ENCODE data around the gene NR2F1. TPM values are rescaled to one million over a fixed set of nuclear protein-coding genes. Genes with fewer than 3 reads are reported as not detected.

Gene NR2F1
- total RNA-seq, 2 experiments from 2014 or later, result not detected

DNA sequence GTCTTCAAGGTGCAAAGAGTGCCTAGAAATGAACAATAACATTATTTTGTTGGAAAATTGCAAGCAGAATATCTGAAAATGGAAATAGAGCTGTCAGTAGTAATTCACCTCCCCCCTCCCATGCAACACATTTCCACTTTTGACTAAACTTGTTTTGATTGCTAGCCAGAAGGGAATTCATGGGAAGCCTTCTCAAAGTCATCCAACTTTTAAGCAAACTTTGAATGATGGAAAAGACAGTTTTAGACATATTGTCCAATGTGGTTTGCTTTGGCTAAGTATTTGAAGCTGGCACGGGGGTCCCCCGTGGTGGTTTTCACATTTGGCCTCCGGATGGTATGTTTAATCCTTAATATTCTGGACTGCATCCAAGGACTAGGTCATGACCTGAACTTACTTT, 7.5 kb downstream of the NR2F1 start:
- Mint-ChIP-seq H3K9me3 (no peaks in the 10 kb centered on the region), H3K27me3 (peaks cover 92% of the 10 kb centered on the region), H3K27ac (no peak overlapping the region), H3K36me3 (ENCODE audit: low read depth) (peaks cover 23% of the 10 kb centered on the region), H3K4me1 (peaks cover 20% of the 10 kb centered on the region), H3K4me3 (no peak overlapping the region)
- ChIA-PET POLR2A (interaction anchor here (1.2 kb wide), 1 partner anchor 16 kb away, joined by 3 read pairs; no protein-coding TSS in a partner anchor), CTCF (no interaction called here)
- no peak for DNase-seq

DNA sequence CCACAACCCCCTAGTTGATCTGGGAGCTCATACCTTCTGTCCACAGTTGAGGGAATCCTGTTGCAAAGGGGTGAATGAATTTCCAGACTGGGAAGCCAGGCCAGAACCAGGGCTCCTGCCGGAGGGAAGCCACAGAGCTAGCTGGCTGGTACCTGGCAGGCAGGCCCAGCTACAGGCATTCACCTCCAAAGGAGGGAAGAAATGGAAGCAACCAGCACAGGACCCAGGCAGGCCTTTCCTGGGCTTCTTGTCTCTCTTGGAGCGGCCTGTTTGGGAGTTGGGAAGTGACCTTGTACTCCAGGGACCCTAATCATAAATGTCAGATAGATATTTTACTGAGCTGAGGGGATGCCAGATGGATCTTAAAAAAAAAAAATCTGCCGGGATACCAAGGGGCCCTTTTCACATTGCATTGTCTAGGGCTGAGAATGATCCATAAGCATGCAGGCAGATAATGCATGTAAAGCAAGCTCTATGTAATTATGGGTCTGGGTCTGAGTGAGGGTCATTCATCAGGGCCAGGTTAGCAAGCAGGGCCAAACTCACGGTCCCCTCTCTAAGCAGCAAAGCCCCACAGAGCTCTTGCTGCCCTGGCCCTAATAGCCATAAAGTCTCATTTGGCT, 8.4 kb downstream of the NR2F1 start:
- CTCF ChIA-PET, result no interaction called here
- no peak overlapping the region for H3K27ac Mint-ChIP-seq
- POLR2A ChIA-PET, result interaction anchor here (0.6 kb wide), 1 partner anchor 21 kb away, joined by 3 read pairs; no protein-coding TSS in a partner anchor
- no peak overlapping the region for H3K4me3 Mint-ChIP-seq
- no peak for DNase-seq
- peaks cover 28% of the 10 kb centered on the region for H3K36me3 Mint-ChIP-seq (ENCODE audit: low read depth)
- H3K4me1 Mint-ChIP-seq, result peaks cover 17% of the 10 kb centered on the region
- H3K27me3 Mint-ChIP-seq, result peaks cover 93% of the 10 kb centered on the region
- H3K9me3 Mint-ChIP-seq, result peaks cover 3% of the 10 kb centered on the region

DNA sequence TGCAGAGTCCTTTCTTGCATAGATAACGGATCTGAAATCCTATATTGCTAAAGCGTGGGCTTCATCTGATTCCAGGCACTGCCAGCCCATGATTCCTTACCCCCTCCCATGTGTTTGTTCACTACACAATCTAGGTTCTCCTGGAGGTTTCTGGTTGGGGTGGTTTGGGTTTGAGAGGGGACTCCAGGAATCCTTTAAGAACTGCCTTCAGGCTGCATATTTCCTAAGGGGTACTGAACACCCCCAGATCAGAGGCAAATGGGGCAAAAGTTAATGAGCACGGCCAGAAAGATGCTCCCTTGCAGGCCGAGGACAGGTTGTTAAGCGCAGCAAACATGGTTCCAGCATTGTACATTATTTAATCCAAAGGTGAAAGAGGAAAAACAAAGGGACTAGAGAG, 9.9 kb downstream of the NR2F1 start:
- Mint-ChIP-seq H3K27ac (no peak overlapping the region), H3K4me1 (peaks cover 12% of the 10 kb centered on the region), H3K27me3 (peaks cover 89% of the 10 kb centered on the region), H3K36me3 (ENCODE audit: low read depth) (peaks cover 24% of the 10 kb centered on the region), H3K4me3 (no peak overlapping the region), H3K9me3 (peaks cover 3% of the 10 kb centered on the region)
- POLR2A ChIA-PET, result no interaction called here
- DNase-seq, result no peak
- CTCF ChIA-PET, result interaction anchor here (1.3 kb wide), 1 partner anchor 9 kb away, joined by 3 read pairs; no protein-coding TSS in a partner anchor

DNA sequence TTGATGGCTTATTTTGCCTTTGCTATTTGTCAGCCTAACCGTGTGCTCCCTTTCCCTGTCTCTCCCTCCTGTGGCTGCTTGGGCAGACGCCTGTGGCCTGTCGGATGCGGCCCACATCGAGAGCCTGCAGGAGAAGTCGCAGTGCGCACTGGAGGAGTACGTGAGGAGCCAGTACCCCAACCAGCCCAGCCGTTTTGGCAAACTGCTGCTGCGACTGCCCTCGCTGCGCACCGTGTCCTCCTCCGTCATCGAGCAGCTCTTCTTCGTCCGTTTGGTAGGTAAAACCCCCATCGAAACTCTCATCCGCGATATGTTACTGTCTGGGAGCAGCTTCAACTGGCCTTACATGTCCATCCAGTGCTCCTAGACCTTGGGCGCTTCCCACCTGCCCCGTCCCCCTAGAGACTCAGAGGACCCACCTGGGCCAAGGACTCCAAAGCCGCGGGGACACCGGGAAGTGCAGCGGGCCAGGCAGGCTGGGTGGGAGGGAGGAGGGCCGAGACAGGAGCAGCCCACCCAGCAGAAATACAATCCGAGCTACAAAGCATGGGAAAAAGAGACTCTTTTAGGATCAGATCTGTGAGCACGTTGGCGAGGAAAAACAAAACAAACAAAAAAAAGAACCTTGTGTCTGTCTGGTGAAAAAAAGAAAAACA, 10.6 kb downstream of the NR2F1 start:
- Mint-ChIP-seq H3K4me3 (no peak overlapping the region), H3K27ac (no peak overlapping the region), H3K9me3 (peaks cover 3% of the 10 kb centered on the region), H3K36me3 (ENCODE audit: low read depth) (peaks cover 21% of the 10 kb centered on the region), H3K27me3 (peaks cover 88% of the 10 kb centered on the region), H3K4me1 (peaks cover 9% of the 10 kb centered on the region)
- ChIA-PET POLR2A (no interaction called here), CTCF (no interaction called here)
- DNase-seq, result no peak

DNA sequence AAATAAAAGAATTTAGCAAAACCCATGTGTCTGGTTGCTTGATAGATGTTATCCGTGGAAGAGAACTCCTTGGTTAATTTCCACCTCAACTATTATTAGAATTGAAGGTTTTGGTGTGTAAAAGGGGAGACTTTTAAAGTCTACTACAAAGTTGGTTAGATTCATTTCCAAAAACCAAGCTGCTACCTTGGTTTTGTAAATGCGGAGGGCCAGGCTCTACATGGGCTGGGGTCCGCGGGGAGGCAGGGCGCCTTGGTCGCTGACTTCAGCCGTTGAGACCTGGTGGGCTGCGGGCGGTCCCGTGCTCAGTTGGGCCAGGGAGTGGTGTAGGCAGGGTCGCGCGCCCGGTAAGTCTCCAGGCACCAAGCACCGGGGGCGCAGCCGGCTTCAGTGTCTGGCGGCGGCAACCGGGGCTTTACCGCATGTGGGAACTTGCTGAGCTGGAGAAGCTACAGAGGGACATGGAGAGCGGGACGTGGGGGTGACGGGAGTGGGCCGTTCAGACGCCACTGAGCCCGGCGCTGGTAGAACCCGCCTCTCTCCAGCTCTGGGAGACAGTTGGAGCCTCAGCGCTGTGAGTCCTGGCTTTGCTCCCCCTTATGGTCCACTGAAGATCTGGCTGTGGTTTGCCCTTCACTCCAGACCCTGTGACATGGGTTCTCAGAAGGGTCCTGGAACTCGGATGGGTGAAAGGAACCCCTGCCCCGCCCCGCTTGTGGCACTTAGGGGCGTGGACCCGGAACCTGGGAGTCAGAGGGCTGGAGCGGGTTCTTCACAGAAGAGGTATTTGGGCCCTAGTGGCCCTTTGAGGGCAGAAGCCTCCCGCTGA, 11.8 kb downstream of the NR2F1 start:
- Mint-ChIP-seq H3K4me1 (peaks cover 5% of the 10 kb centered on the region), H3K4me3 (no peak overlapping the region), H3K27me3 (peaks cover 76% of the 10 kb centered on the region), H3K36me3 (ENCODE audit: low read depth) (peaks cover 17% of the 10 kb centered on the region), H3K9me3 (peaks cover 3% of the 10 kb centered on the region), H3K27ac (no peak overlapping the region)
- POLR2A ChIA-PET, result interaction anchor here (1.2 kb wide), 1 partner anchor 17 kb away, joined by 4 read pairs; no protein-coding TSS in a partner anchor
- DNase-seq, result no peak
- CTCF ChIA-PET, result interaction anchor here (1.0 to 1.3 kb wide), 2 partner anchors 8 to 13 kb away, joined by 4 to 7 read pairs; no protein-coding TSS in a partner anchor

DNA sequence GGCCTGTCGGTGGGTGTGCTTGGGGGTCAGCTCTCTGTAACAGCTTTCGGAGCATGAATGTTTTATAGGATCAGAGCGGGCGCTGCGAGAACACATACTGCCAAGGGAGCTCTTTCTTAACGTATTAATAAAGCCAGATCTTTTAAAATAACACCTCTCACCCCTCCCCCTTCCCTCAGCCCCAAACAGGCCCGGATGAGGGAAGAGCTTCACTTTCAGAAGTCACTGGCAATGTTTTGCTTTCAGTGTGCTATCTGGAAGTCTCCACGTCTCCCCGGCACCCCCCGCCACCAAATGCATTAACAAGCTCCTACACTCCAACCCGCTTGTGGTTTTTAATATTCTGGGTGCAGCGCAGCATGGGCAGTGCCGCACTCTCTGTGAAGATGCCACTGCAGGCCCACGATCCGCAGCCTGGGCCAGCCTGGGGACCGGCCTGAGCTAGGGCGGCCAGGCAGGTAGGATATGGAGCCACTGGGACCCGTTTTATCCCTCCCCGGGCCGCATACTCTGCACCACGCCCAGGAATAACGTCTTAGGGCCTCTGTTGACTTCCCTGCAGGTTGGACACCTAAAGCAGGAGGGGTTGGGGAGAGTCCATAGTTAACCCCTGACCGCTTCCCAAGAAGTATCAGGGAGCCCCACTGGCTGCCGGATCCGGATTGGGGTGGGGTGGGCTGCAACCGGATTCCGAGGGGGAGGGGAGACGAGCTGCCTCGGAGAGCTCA, 12.6 kb downstream of the NR2F1 start:
- no peak overlapping the region for H3K27ac Mint-ChIP-seq

DNA sequence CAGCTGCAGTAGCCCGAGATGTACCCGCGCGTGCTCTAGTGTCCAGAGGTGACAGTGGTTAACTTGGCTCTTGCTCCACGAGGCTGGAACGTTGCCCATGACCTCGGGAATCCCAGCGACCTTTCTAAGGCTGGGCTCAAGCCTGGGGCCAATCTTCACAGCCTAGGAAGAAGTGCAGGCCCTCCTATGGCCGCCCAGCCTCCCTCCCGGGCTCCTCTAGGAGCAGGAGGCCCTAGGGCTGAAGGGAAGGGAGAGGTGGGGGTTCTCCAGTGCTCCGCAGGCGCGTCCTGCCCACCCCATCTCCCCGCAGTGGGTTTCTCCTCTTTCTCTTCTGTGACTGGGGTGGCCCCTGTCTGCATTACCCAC, 13.3 kb downstream of the NR2F1 start:
- Mint-ChIP-seq H3K4me1 (peaks cover 5% of the 10 kb centered on the region), H3K36me3 (ENCODE audit: low read depth) (peaks cover 17% of the 10 kb centered on the region), H3K27me3 (peaks cover 62% of the 10 kb centered on the region), H3K27ac (no peak overlapping the region), H3K4me3 (no peak overlapping the region), H3K9me3 (peaks cover 3% of the 10 kb centered on the region)
- ChIA-PET CTCF (no interaction called here), POLR2A (interaction anchor here (1.0 kb wide), 1 partner anchor 9 kb away, joined by 3 read pairs; no protein-coding TSS in a partner anchor)
- DNase-seq, result no peak

More for the DNA sequence above, 12.6 kb downstream of the NR2F1 start:
- CTCF ChIA-PET, result interaction anchor here (1.0 to 1.3 kb wide), 2 partner anchors 9 to 12 kb away, joined by 4 to 7 read pairs; no protein-coding TSS in a partner anchor
- no peak overlapping the region for H3K4me3 Mint-ChIP-seq
- H3K4me1 Mint-ChIP-seq, result peaks cover 5% of the 10 kb centered on the region
- peaks cover 3% of the 10 kb centered on the region for H3K9me3 Mint-ChIP-seq
- POLR2A ChIA-PET, result interaction anchor here (1.0 to 1.2 kb wide), 2 partner anchors 9 to 17 kb away, joined by 3 to 4 read pairs; no protein-coding TSS in a partner anchor
- peaks cover 69% of the 10 kb centered on the region for H3K27me3 Mint-ChIP-seq
- H3K36me3 Mint-ChIP-seq (ENCODE audit: low read depth), result peaks cover 17% of the 10 kb centered on the region
- no peak for DNase-seq

DNA sequence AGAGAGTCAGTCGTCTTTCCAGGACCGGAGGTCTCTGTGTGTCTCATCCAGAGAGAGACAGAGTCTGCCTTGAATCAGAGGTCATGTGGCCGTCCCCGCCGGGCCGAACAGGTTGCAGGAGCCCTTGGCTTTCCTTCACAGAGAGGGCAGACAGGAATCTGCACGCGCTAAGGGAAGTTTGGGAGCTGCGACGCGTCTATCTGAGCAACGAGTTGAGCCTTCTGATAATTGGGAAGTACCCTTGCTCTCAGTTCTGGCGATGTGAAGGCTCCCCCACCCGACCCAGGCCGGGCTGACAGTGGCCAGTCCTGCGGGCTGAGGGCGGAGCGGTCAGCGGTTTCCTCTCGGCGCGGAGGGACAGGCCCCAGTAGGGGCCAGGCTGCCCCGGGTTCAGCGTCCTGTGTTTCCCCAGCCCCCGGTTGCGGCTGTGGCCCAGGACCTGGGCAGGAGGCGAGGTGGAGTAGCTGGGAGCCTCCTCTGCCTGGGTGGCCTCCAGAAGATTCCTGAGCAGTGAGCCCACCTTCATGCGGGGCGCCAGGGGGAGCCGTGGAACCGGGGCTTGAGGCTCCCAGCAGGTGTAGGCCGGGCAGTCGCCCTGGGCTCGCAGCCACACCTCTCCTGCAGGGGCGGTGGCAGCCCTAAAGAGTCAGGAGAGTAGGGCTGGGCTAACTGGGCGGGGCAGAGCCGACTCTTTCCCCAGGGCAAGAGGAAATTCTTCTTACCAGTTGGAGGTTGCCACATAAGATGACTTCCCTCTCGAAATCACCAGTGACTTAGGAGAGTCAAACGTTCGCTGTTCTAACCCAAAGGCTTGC, 13.9 kb downstream of the NR2F1 start:
- H3K4me3 Mint-ChIP-seq, result no peak overlapping the region
- no peak for DNase-seq
- peaks cover 17% of the 10 kb centered on the region for H3K36me3 Mint-ChIP-seq (ENCODE audit: low read depth)
- H3K27me3 Mint-ChIP-seq, result peaks cover 56% of the 10 kb centered on the region
- H3K27ac Mint-ChIP-seq, result no peak overlapping the region
- POLR2A ChIA-PET, result no interaction called here
- H3K4me1 Mint-ChIP-seq, result peaks cover 5% of the 10 kb centered on the region
- H3K9me3 Mint-ChIP-seq, result peaks cover 3% of the 10 kb centered on the region
- CTCF ChIA-PET, result interaction anchor here (0.6 to 0.8 kb wide), 3 partner anchors 11 to 24 kb away, joined by 3 read pairs; partner anchors contain the start of gene NR2F1-AS1

DNA sequence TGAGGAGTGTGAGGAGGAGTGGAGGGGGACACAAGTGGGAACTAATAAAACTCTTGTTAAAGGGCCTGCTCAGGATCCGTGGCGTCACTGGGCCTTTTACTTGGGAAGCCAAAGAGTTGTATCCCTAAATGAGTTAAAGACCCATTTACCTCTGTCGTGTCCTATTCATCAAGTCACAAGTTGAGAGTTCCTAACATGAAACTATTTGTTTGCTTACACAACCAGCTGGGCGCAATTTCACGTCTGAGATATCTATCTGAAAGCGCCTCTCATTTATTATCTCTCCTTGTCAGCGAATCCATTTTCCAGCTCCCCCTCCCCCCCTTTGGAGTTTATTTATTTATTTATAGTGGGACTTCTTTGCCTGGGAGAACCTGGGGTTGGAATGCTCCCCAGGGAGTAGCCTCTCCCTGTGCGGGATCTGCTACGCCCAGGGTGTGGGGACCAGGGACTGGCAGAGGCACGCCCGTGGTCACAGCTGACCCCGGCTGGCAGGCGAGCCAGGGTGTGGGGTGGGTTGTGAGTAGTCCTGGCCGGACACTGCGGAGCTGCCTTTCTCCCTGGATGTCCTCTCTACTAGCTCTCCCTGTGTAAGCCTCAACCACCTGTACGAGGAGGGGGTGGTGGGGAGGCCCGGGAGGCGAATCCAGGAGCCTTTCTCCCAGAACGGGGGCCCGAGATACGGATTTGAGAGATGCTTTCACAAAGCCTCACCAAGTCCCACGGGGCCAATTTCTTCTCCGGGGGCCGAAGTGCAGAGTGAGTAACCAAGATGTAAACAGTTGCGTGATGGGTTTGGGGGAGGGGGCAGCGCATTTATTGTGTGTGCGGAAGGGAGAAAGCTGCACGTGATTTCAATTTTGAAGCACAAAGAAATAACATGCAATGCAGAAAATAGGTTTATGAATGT, 15.3 kb downstream of the NR2F1 start:
- no peak overlapping the region for H3K27ac Mint-ChIP-seq
- CTCF ChIA-PET, result interaction anchor here (0.7 kb wide), 1 partner anchor 23 kb away, joined by 3 read pairs; no protein-coding TSS in a partner anchor
- H3K4me1 Mint-ChIP-seq, result peaks cover 5% of the 10 kb centered on the region
- peaks cover 46% of the 10 kb centered on the region for H3K27me3 Mint-ChIP-seq
- H3K4me3 Mint-ChIP-seq, result no peak overlapping the region
- H3K9me3 Mint-ChIP-seq, result peaks cover 3% of the 10 kb centered on the region
- peaks cover 15% of the 10 kb centered on the region for H3K36me3 Mint-ChIP-seq (ENCODE audit: low read depth)
- POLR2A ChIA-PET, result interaction anchor here (1.4 kb wide), 1 partner anchor 14 kb away, joined by 3 read pairs; no protein-coding TSS in a partner anchor
- DNase-seq, result no peak

DNA sequence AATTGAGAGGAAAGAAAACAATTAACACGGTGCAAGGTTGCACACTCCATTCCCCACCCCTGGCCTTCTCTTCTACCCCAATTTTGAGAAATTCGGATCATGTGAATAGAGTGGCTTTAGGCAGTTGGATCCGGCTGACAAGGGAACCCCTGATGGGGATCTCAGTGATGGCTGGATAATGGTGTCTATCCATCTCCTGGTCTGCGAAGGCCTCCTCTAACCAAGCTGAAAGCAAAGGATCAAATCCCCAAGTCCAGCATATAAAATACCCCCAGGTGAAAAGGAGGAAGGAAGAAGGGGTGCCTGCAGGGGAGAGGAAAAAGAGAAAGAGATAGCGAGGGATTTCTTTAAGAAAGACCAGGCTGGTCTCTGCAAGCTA, 16.0 kb downstream of the NR2F1 start:
- ChIA-PET CTCF (no interaction called here), POLR2A (interaction anchor here (1.4 kb wide), 1 partner anchor 13 kb away, joined by 3 read pairs; no protein-coding TSS in a partner anchor)
- Mint-ChIP-seq H3K36me3 (ENCODE audit: low read depth) (peaks cover 17% of the 10 kb centered on the region), H3K27ac (no peak overlapping the region), H3K4me3 (no peak overlapping the region), H3K4me1 (peaks cover 7% of the 10 kb centered on the region), H3K27me3 (peaks cover 44% of the 10 kb centered on the region), H3K9me3 (peaks cover 3% of the 10 kb centered on the region)
- DNase-seq, result no peak
